WTC11 (cell line): ENCODE data around the gene NFIA.
A peak's percentile ranks its signal among the peaks of the same experiment; 100 is the strongest.

Experiments
- ATF2 ChIP-seq: sonication (generic); formaldehyde crosslinking; IDR thresholded peaks from 2 replicates; pipeline ENCODE4 v1.8.1; 2022; ENCODE audit warnings: low read depth, missing genetic modification reagents, borderline replicate concordance
- ATF3 ChIP-seq: sonication (generic); formaldehyde crosslinking; conservative IDR thresholded peaks from 2 replicates; pipeline ENCODE4 v1.8.1; 2022; ENCODE audit warnings: mild to moderate bottlenecking, missing genetic modification reagents
- CTCF ChIP-seq: fragments of 200-600 bp; IDR thresholded peaks from 2 replicates; pipeline ENCODE4 v1.8.0; 2022; ENCODE audit warnings: antibody characterized with exemption
- KAT7 ChIP-seq: sonication (generic); formaldehyde crosslinking; IDR thresholded peaks from 2 replicates; pipeline ENCODE4 v1.8.1; 2023; ENCODE audit warnings: missing genetic modification reagents, mild to moderate bottlenecking, borderline replicate concordance
- NFYB ChIP-seq: sonication (generic); formaldehyde crosslinking; conservative IDR thresholded peaks from 2 replicates; pipeline ENCODE4 v1.8.0; 2022; ENCODE audit warnings: low read depth, missing genetic modification reagents
- NR3C1 ChIP-seq: sonication (generic); formaldehyde crosslinking; conservative IDR thresholded peaks from 2 replicates; pipeline ENCODE4 v1.8.1; 2023; ENCODE audit warnings: low read depth, mild to moderate bottlenecking, missing genetic modification reagents
- TCF7 ChIP-seq: sonication (generic); formaldehyde crosslinking; IDR thresholded peaks from 2 replicates; pipeline ENCODE4 v1.8.0; 2022; ENCODE audit warnings: mild to moderate bottlenecking, low read depth, missing genetic modification reagents, moderate library complexity
- TP53 ChIP-seq: sonication (generic); formaldehyde crosslinking; IDR thresholded peaks from 2 replicates; pipeline ENCODE4 v1.8.1; 2023; ENCODE audit warnings: mild to moderate bottlenecking, missing genetic modification reagents
- USF2 ChIP-seq: sonication (generic); formaldehyde crosslinking; IDR thresholded peaks from 2 replicates; pipeline ENCODE4 v1.8.1; 2023; ENCODE audit warnings: mild to moderate bottlenecking, missing genetic modification reagents, moderate library complexity

- TF ChIP-seq TCF7 (CRISPR knock-in tag) (no peak), CTCF (peak; percentile 75), KAT7 (CRISPR knock-in tag) (no peak), NFYB (CRISPR knock-in tag) (0 out of 2 replicates have a peak, but pooled peaks have one; percentile 6), NR3C1 (CRISPR knock-in tag) (no peak), TP53 (CRISPR knock-in tag) (no peak), USF2 (CRISPR knock-in tag) (no peak), ATF2 (CRISPR knock-in tag) (no peak), ATF3 (CRISPR knock-in tag) (no peak)
Observed at GRCh38 chr1:61043010-61043820, 39.1 kb upstream of the NFIA start.
